ENCODE data around the gene MALAT1. TPM values are rescaled to one million over a fixed set of nuclear protein-coding genes. Genes with fewer than 3 reads are reported as not detected.

MALAT1 gene
- total and polyA plus RNA-seq, 7 donors: 102 to 11,376 (median 3,071) TPM

GRCh38 chr11:65554842-65555430 lies 56.1 kb downstream of the MALAT1 start:
- H3K36me3 ChIP-seq (ENCODE audit: insufficient read depth in 1 of 2, low read depth in 1 of 2): peaks cover 0 to 31% of the 10 kb centered on the region in 2 donors
- ATAC-seq (no peak), DNase-seq (no peak)
- intact Hi-C loops (cut with DNase I): no loop called here
- no peak for TF ChIP-seq CTCF (IDR thresholded peaks at IDR 0.05)
- H3K27ac ChIP-seq: peak overlapping the region; percentile 99
- WGBS, 3 donors: 78 to 98% (median 79%) methylated on average over 4 of the region's 4 CpGs
- H3K9me3 ChIP-seq: no peaks in the 10 kb centered on the region
- no peaks in the 10 kb centered on the region for H3K27me3 ChIP-seq (ENCODE audit: insufficient read depth in 3 of 3, low read length in 2 of 3)
- H3K4me1 ChIP-seq: peaks cover 41% of the 10 kb centered on the region
- peak overlapping the region; percentile 14 for H3K4me3 ChIP-seq

- intact Hi-C loops (cut with DNase I): no loop called here
- Histone ChIP-seq H3K4me3 (peak overlapping the region; percentile 75), H3K9me3 (no peaks in the 10 kb centered on the region), H3K4me1 (peaks cover 49% of the 10 kb centered on the region), H3K36me3 (ENCODE audit: insufficient read depth in 1 of 2, low read depth in 1 of 2) (peaks cover 0 to 23% of the 10 kb centered on the region in 2 donors), H3K27me3 (ENCODE audit: insufficient read depth in 3 of 3, low read length in 2 of 3) (no peaks in the 10 kb centered on the region), H3K27ac (peak overlapping the region; percentile 99)
- no peak for TF ChIP-seq CTCF (IDR thresholded peaks at IDR 0.05)
- 32 to 37% (median 36%) methylated on average over 5 to 6 of the region's 6 CpGs for WGBS, 3 donors
- peak; percentile 18 to 56 (median 42) for ATAC-seq
- peak; percentile 83 to 87 for DNase-seq
These were observed 56.9 kb downstream of the MALAT1 start for GRCh38 chr11:65555693-65556231.

Other genes with a start within 250 kb of the MALAT1 start
- gene POLA2, start 237.1 kb upstream of the MALAT1 start, total RNA-seq: 1 to 10 TPM; 1.7 to 3.4 (median 3.0) TPM
- gene POLA2, start 237.1 kb upstream of the MALAT1 start, polyA plus RNA-seq: 1 to 10 TPM; 2.1 to 5.8 (median 4.3) TPM
- 1 to 10 TPM; 4.9 to 7.3 (median 6.8) TPM for gene CDC42EP2, start 184.2 kb upstream of the MALAT1 start, total RNA-seq
- 1 to 10 TPM; 2.7 to 5.9 (median 3.3) TPM for gene CDC42EP2, start 184.2 kb upstream of the MALAT1 start, polyA plus RNA-seq
- gene DPF2, start 165.2 kb upstream of the MALAT1 start, total RNA-seq: 10 to 100 TPM; 26.5 to 43.8 (median 40.6) TPM
- 10 to 100 TPM; 24.8 to 39.2 (median 29.7) TPM for gene DPF2, start 165.2 kb upstream of the MALAT1 start, polyA plus RNA-seq
- gene TIGD3, start 144.3 kb upstream of the MALAT1 start, total RNA-seq: under 1 TPM in 1 of 4 donors, not detected in 3; 0.25 TPM
- gene TIGD3, start 144.3 kb upstream of the MALAT1 start, polyA plus RNA-seq: under 1 TPM; 0.05 to 0.09 (median 0.08) TPM
- gene SLC25A45, start 116.4 kb upstream of the MALAT1 start, total RNA-seq: 1 to 10 TPM; 5.7 to 8.8 (median 7.2) TPM
- gene SLC25A45, start 116.4 kb upstream of the MALAT1 start, polyA plus RNA-seq: 10 to 100 TPM in 1 of 3 donors, 1 to 10 TPM in 2; 3.7 to 18.5 (median 6.1) TPM
- gene FRMD8, start 112.4 kb upstream of the MALAT1 start, total RNA-seq: 10 to 100 TPM in 3 of 4 donors, 1 to 10 TPM in 1; 7.4 to 27.7 (median 13.9) TPM
- gene FRMD8, start 112.4 kb upstream of the MALAT1 start, polyA plus RNA-seq: 10 to 100 TPM; 10.6 to 20.8 (median 12.9) TPM
- 1,000 to 10,000 TPM in 1 of 4 donors, 100 to 1,000 TPM in 3; 517 to 1,759 (median 646) TPM for gene NEAT1, start 76.2 kb upstream of the MALAT1 start, total RNA-seq
- 100 to 1,000 TPM; 474 to 758 (median 716) TPM for gene NEAT1, start 76.2 kb upstream of the MALAT1 start, polyA plus RNA-seq
- gene SCYL1, start 26.0 kb downstream of the MALAT1 start, total RNA-seq: 100 to 1,000 TPM in 1 of 4 donors, 10 to 100 TPM in 3; 77.8 to 106 (median 92.6) TPM
- 10 to 100 TPM; 66.9 to 87.4 (median 79.4) TPM for gene SCYL1, start 26.0 kb downstream of the MALAT1 start, polyA plus RNA-seq
- 10 to 100 TPM; 27.9 to 82.3 (median 51.4) TPM for gene LTBP3, start 59.3 kb downstream of the MALAT1 start, total RNA-seq
- 10 to 100 TPM; 12.7 to 19.2 (median 17.2) TPM for gene LTBP3, start 59.3 kb downstream of the MALAT1 start, polyA plus RNA-seq
- 10 to 100 TPM; 31.6 to 43.5 (median 38.0) TPM for gene ZNRD2, start 71.4 kb downstream of the MALAT1 start, total RNA-seq
- 100 to 1,000 TPM in 1 of 3 donors, 10 to 100 TPM in 2; 58.8 to 118 (median 94.2) TPM for gene ZNRD2, start 71.4 kb downstream of the MALAT1 start, polyA plus RNA-seq
- 100 to 1,000 TPM in 1 of 4 donors, 10 to 100 TPM in 3; 59.0 to 110 (median 66.9) TPM for gene FAM89B, start 73.5 kb downstream of the MALAT1 start, total RNA-seq
- 100 to 1,000 TPM in 1 of 3 donors, 10 to 100 TPM in 2; 66.9 to 112 (median 67.4) TPM for gene FAM89B, start 73.5 kb downstream of the MALAT1 start, polyA plus RNA-seq
- 100 to 1,000 TPM; 208 to 345 (median 282) TPM for gene EHBP1L1, start 77.0 kb downstream of the MALAT1 start, total RNA-seq
- gene EHBP1L1, start 77.0 kb downstream of the MALAT1 start, polyA plus RNA-seq: 100 to 1,000 TPM; 114 to 177 (median 170) TPM
- under 1 TPM in 3 of 4 donors, not detected in 1; 0.19 to 0.56 (median 0.27) TPM for gene KCNK7, start 96.8 kb downstream of the MALAT1 start, total RNA-seq
- 1 to 10 TPM in 1 of 3 donors, under 1 TPM in 2; 0.22 to 1.4 (median 0.99) TPM for gene KCNK7, start 96.8 kb downstream of the MALAT1 start, polyA plus RNA-seq
- gene MAP3K11, start 115.2 kb downstream of the MALAT1 start, total RNA-seq: 10 to 100 TPM; 14.5 to 18.8 (median 16.8) TPM
- 10 to 100 TPM in 2 of 3 donors, 1 to 10 TPM in 1; 8.8 to 13.9 (median 10.7) TPM for gene MAP3K11, start 115.2 kb downstream of the MALAT1 start, polyA plus RNA-seq
- gene PCNX3, start 116.7 kb downstream of the MALAT1 start, total RNA-seq: 10 to 100 TPM in 1 of 4 donors, 1 to 10 TPM in 3; 8.9 to 10.8 (median 9.7) TPM
- 10 to 100 TPM in 2 of 3 donors, 1 to 10 TPM in 1; 6.5 to 15.5 (median 11.4) TPM for gene PCNX3, start 116.7 kb downstream of the MALAT1 start, polyA plus RNA-seq
- gene SIPA1, start 139.1 kb downstream of the MALAT1 start, total RNA-seq: 10 to 100 TPM; 10.1 to 15.6 (median 11.3) TPM
- 10 to 100 TPM in 2 of 3 donors, 1 to 10 TPM in 1; 7.9 to 17.4 (median 13.7) TPM for gene SIPA1, start 139.1 kb downstream of the MALAT1 start, polyA plus RNA-seq
- 10 to 100 TPM; 48.7 to 72.6 (median 65.2) TPM for gene RELA, start 163.9 kb downstream of the MALAT1 start, total RNA-seq
- 10 to 100 TPM; 42.1 to 64.9 (median 64.0) TPM for gene RELA, start 163.9 kb downstream of the MALAT1 start, polyA plus RNA-seq
- 10 to 100 TPM; 34.5 to 56.4 (median 41.8) TPM for gene KAT5, start 213.2 kb downstream of the MALAT1 start, total RNA-seq
- gene KAT5, start 213.2 kb downstream of the MALAT1 start, polyA plus RNA-seq: 10 to 100 TPM; 36.4 to 67.2 (median 51.2) TPM
- 10 to 100 TPM; 17.5 to 38.4 (median 28.1) TPM for gene RNASEH2C, start 221.8 kb downstream of the MALAT1 start, total RNA-seq
- gene RNASEH2C, start 221.8 kb downstream of the MALAT1 start, polyA plus RNA-seq: 10 to 100 TPM; 39.3 to 62.3 (median 47.1) TPM